ENCODE results near the gene RAB40C.
A peak's percentile ranks its signal among the peaks of the same experiment; 100 is the strongest.
"Not testable (repeated sequence)": the region's sequence is repeated elsewhere in the genome, so short reads cannot be mapped to it uniquely, and the experiment has no call there.

RAB40C gene

DNA sequence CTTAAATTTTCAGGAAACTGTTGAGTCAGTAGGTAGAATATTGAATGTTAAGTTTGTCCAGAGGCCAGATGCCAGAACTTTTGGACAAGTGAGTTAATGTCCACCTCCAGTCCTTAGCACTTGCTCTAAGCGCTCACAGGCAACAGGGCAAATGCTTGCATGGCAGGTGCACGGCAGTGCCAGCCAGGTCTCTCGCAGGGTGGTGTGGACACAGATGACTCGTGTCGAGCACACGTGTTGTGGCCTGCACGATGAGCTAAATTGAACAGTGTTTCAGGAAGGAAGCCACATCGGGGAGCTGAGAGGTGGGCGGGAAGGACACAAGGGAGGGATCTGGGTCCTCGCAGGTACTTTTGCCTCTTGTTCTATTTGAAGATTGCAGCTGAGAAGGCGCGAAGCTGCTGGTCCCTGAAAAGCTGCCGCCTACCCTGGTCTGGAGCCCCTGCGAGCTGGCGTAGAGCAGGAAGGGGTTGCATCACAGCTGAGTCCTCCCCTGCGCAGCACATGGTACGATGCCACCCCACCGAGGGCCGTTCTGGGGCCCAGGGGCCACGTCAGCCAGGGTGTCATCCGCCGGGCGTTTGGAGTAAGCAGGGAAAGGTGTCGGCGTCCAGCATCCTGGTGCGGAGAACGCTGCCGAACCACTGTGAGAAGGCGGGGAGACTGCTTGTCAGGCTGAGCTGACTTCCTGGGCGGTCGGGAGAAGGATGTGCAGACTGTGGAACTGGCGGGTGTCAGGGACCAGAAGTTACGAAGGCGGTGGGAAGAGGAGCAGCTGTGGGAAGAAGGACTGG lies 6.3 kb downstream of the RAB40C start:
- TF ChIP-seq, protein P1, sequence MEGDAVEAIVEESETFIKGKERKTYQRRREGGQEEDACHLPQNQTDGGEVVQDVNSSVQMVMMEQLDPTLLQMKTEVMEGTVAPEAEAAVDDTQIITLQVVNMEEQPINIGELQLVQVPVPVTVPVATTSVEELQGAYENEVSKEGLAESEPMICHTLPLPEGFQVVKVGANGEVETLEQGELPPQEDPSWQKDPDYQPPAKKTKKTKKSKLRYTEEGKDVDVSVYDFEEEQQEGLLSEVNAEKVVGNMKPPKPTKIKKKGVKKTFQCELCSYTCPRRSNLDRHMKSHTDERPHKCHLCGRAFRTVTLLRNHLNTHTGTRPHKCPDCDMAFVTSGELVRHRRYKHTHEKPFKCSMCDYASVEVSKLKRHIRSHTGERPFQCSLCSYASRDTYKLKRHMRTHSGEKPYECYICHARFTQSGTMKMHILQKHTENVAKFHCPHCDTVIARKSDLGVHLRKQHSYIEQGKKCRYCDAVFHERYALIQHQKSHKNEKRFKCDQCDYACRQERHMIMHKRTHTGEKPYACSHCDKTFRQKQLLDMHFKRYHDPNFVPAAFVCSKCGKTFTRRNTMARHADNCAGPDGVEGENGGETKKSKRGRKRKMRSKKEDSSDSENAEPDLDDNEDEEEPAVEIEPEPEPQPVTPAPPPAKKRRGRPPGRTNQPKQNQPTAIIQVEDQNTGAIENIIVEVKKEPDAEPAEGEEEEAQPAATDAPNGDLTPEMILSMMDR (IDR thresholded peaks at IDR 0.05; ENCODE audit: control insufficient read depth, insufficient read depth, low read depth, low read length, missing control alignments): no peak
- no peak for DNase-seq (ENCODE audit: low read depth)
- H3K4me3 ChIP-seq (ENCODE audit: control insufficient read depth, low read depth, low read length): no peak overlapping the region

DNA sequence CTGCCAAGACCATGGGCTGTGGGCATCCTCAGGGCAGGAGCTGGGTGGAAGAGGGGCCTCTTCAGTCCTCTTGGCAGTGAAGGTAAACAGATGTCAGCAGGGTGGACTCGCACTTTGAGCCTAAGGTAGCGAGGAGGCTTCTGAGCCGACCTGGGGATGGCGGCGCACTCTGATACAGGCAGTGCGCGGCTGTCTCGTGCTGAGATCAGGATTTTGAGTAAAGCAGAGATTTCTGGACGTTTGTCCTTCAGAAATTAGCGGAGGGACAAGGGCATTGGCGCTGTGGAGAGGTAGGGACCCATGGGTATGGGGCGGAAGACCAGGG lies 6.8 kb downstream of the RAB40C start:
- TF ChIP-seq, protein P1 (IDR thresholded peaks at IDR 0.05; ENCODE audit: control insufficient read depth, insufficient read depth, low read depth, low read length, missing control alignments): no peak
- no peak for DNase-seq (ENCODE audit: low read depth)

DNA sequence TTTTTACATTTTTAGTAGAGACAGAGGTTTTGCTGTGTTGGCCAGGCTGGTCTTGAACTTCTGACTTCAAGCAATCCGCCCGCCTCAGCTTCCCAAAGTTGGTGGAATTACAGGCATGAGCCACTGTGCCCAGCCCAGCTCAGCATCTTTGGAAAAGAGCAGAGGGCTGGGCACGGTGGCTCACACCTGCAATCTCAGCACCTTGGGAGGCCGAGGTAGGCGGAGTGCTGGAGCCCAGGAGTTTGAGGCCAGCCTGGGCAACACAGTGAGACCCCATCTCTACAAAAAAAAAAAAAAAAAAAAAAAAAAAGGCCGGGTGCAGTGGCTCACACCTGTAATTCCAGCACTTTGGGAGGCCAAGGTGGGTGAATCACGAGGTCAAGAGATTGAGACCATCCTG lies 7.8 kb downstream of the RAB40C start:
- DNase-seq (ENCODE audit: low read depth): not testable (repeated sequence)

More for the DNA sequence above, 6.8 kb downstream of the RAB40C start:
- no peak overlapping the region for H3K4me3 ChIP-seq (ENCODE audit: control insufficient read depth, low read depth, low read length)

DNA sequence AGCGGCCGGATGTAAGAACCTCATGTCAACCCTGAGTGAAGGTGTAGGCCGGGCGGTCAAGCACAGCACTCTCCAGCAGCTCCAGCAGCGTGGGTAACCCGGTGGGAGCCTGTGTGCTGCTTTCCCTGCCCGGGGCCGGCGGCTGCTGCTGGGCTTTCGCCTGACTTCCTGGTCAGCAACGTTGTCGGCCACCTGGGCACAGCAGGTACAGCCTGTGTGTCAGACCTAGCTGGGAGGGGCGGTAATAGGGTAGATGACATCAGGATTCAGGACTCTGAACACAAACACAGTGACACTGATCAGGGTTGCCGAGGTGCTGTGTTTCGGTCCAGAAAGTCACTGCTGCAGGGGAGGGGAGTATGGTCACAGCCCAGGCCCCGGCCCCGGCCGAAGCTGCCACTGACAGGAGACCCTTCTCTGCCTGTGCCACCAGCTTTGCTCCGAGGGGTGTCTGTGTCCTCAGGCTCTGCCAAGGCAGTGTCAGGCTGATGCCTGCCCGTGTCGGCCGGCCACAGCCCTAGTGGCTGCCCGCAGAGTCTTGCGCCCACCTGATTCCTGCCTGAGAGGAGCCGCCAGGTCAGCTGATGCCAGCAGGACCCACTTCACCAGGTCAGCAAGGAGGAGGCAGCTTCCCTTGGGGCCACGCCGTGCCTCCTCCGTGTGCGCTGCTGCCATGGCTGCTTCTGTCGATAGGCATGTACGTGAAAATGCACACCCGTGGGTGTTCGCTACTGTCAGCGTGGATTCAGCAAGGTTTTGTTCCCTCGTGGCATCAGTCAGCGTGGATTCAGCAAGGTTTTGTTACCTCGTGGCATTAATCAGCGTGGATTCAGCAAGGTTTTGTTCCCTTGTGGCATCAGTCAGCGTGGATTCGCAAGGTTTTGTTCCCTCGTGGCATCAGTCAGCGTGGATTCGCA lies 9.2 kb downstream of the RAB40C start:
- H3K4me3 ChIP-seq (ENCODE audit: control insufficient read depth, low read depth, low read length): no peak overlapping the region
- no peak for DNase-seq (ENCODE audit: low read depth)
- TF ChIP-seq, protein P1 (IDR thresholded peaks at IDR 0.05; ENCODE audit: control insufficient read depth, insufficient read depth, low read depth, low read length, missing control alignments): no peak

More for the DNA sequence above, 7.8 kb downstream of the RAB40C start:
- H3K4me3 ChIP-seq (ENCODE audit: control insufficient read depth, low read depth, low read length): not testable (repeated sequence)

GRCh38 chr16:600781-601180 lies 10.9 kb downstream of the RAB40C start:
- TF ChIP-seq, protein P1 (IDR thresholded peaks at IDR 0.05; ENCODE audit: control insufficient read depth, insufficient read depth, low read depth, low read length, missing control alignments): peak; percentile 37
- no peak for DNase-seq (ENCODE audit: low read depth)
- H3K4me3 ChIP-seq (ENCODE audit: control insufficient read depth, low read depth, low read length): no peak overlapping the region

DNA sequence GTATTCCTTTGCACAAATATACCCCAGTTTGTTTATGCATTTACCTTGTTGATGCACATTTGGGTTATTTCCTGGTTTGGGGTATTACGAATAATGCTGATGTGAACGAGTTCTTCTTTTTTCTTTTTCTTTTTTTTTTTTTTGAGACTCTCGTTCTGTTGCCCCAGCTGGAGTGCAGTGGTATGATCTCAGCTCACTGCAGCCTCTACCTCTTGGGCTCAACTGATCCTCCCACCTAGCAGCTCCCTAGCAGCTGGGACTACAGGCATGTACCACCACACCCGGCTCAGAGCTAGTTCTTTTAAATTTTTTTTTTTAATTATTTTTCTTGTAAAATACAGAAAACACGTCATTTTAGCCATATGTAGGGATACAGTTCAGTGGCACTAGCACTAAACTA lies 14.1 kb downstream of the RAB40C start:
- no peak for DNase-seq (ENCODE audit: low read depth)
- H3K4me3 ChIP-seq (ENCODE audit: control insufficient read depth, low read depth, low read length): no peak overlapping the region
- TF ChIP-seq, protein P1 (IDR thresholded peaks at IDR 0.05; ENCODE audit: control insufficient read depth, insufficient read depth, low read depth, low read length, missing control alignments): no peak
